ENCODE data around the gene CLEC18C.
"Not testable (repeated sequence)": the region's sequence is repeated elsewhere in the genome, so short reads cannot be mapped to it uniquely, and the experiment has no call there.

Gene CLEC18C

GRCh38 chr16:70158261-70158939 lies 15.2 kb upstream of the CLEC18C start:
- no peak for DNase-seq (ENCODE audit: low read depth, low spot score)
- H3K27ac ChIP-seq: no peak overlapping the region

- DNase-seq (ENCODE audit: low read depth, low spot score): no peak
Measured at GRCh38 chr16:70159355-70160348, 13.9 kb upstream of the CLEC18C start.

GRCh38 chr16:70160388-70160787 lies 13.2 kb upstream of the CLEC18C start:
- no peak for DNase-seq (ENCODE audit: low read depth, low spot score)
- H3K27ac ChIP-seq: no peak overlapping the region

More at GRCh38 chr16:70159355-70160348, 13.9 kb upstream of the CLEC18C start:
- no peak overlapping the region for H3K27ac ChIP-seq

- H3K27ac ChIP-seq: no peak overlapping the region
- DNase-seq (ENCODE audit: low read depth, low spot score): no peak
Measured at GRCh38 chr16:70160821-70161220, 12.8 kb upstream of the CLEC18C start.

- no peak overlapping the region for H3K27ac ChIP-seq
- no peak for DNase-seq (ENCODE audit: low read depth, low spot score)
Measured at GRCh38 chr16:70161350-70161749, 12.2 kb upstream of the CLEC18C start.

- H3K27ac ChIP-seq: no peak overlapping the region
- peak; percentile 58 for DNase-seq (ENCODE audit: low read depth, low spot score)
Measured at GRCh38 chr16:70162041-70162451, 11.5 kb upstream of the CLEC18C start.

GRCh38 chr16:70163596-70163995 lies 10.0 kb upstream of the CLEC18C start:
- no peak for DNase-seq (ENCODE audit: low read depth, low spot score)
- no peak overlapping the region for H3K27ac ChIP-seq

GRCh38 chr16:70166688-70167087 lies 6.9 kb upstream of the CLEC18C start:
- H3K27ac ChIP-seq; DNase-seq (ENCODE audit: low read depth, low spot score): not testable (repeated sequence)

GRCh38 chr16:70173916-70174315 lies 329 bp downstream of the CLEC18C start:
- DNase-seq (ENCODE audit: low read depth, low spot score); H3K27ac ChIP-seq: not testable (repeated sequence)

- not testable (repeated sequence) for DNase-seq (ENCODE audit: low read depth, low spot score); H3K27ac ChIP-seq
Measured at GRCh38 chr16:70174387-70174932, 873 bp downstream of the CLEC18C start.

GRCh38 chr16:70187858-70188607 lies 14.4 kb downstream of the CLEC18C start:
- not testable (repeated sequence) for H3K27ac ChIP-seq; DNase-seq (ENCODE audit: low read depth, low spot score)

- not testable (repeated sequence) for DNase-seq (ENCODE audit: low read depth, low spot score); H3K27ac ChIP-seq
Measured at GRCh38 chr16:70188608-70188915, 15.0 kb downstream of the CLEC18C start.

GRCh38 chr16:70190574-70190973 lies 17.0 kb downstream of the CLEC18C start:
- DNase-seq (ENCODE audit: low read depth, low spot score): not testable (repeated sequence)

GRCh38 chr16:70196683-70197300 lies 23.2 kb downstream of the CLEC18C start:
- not testable (repeated sequence) for DNase-seq (ENCODE audit: low read depth, low spot score); H3K27ac ChIP-seq

More at GRCh38 chr16:70190574-70190973, 17.0 kb downstream of the CLEC18C start:
- H3K27ac ChIP-seq: not testable (repeated sequence)

GRCh38 chr16:70197611-70198010 lies 24.0 kb downstream of the CLEC18C start:
- not testable (repeated sequence) for H3K27ac ChIP-seq; DNase-seq (ENCODE audit: low read depth, low spot score)

- H3K27ac ChIP-seq; DNase-seq (ENCODE audit: low read depth, low spot score): not testable (repeated sequence)
Measured at GRCh38 chr16:70198230-70198629, 24.6 kb downstream of the CLEC18C start.

- not testable (repeated sequence) for DNase-seq (ENCODE audit: low read depth, low spot score); H3K27ac ChIP-seq
Measured at GRCh38 chr16:70198666-70199065, 25.1 kb downstream of the CLEC18C start.

- DNase-seq (ENCODE audit: low read depth, low spot score); H3K27ac ChIP-seq: not testable (repeated sequence)
Measured at GRCh38 chr16:70199170-70199569, 25.6 kb downstream of the CLEC18C start.

- not testable (repeated sequence) for DNase-seq (ENCODE audit: low read depth, low spot score)
Measured at GRCh38 chr16:70200063-70200462, 26.5 kb downstream of the CLEC18C start.

GRCh38 chr16:70203508-70203907 lies 29.9 kb downstream of the CLEC18C start:
- not testable (repeated sequence) for H3K27ac ChIP-seq; DNase-seq (ENCODE audit: low read depth, low spot score)

More at GRCh38 chr16:70200063-70200462, 26.5 kb downstream of the CLEC18C start:
- H3K27ac ChIP-seq: not testable (repeated sequence)
